DND-41 (cell line): ENCODE results near the gene MTA1.

Source experiments
- ATAC-seq: fragments of 200-7000 bp; cut with Tn5 transposase; 3 replicates; pipeline ENCODE4 v1.9.1; 2021; ENCODE audit warnings: low read depth; ENCODE audit not compliant: insufficient read depth
- DNase-seq: peaks from one replicate; pipeline ENCODE4 v3.0.0-alpha.2; 2020
- H2AFZ ChIP-seq: 2 replicates; pipeline ENCODE4 v1.6.0; 2012; ENCODE audit warnings: low read depth, low read length
- H3K27ac ChIP-seq: 2 replicates; pipeline ENCODE4 v1.5.1; 2012; ENCODE audit warnings: low read length, inconsistent platforms
- H3K27me3 ChIP-seq: fragments of 200-600 bp; sonication (generic); 2 replicates; pipeline ENCODE4 v1.6.0; 2012; ENCODE audit warnings: low read length, mild to moderate bottlenecking, inconsistent platforms; ENCODE audit not compliant: insufficient read depth, poor library complexity
- H3K36me3 ChIP-seq: 2 replicates; pipeline ENCODE4 v1.5.1; 2012; ENCODE audit warnings: low read length, inconsistent platforms; ENCODE audit not compliant: insufficient read depth
- H3K4me1 ChIP-seq: 2 replicates; pipeline ENCODE4 v1.5.1; 2012; ENCODE audit warnings: mild to moderate bottlenecking, low read length; ENCODE audit not compliant: insufficient read depth
- H3K4me2 ChIP-seq: 2 replicates; pipeline ENCODE4 v1.6.0; 2012; ENCODE audit warnings: mild to moderate bottlenecking, moderate library complexity, low read length, inconsistent platforms; ENCODE audit not compliant: insufficient read depth
- H3K4me3 ChIP-seq, 2 experiments: fragments of 200-600 bp in 1 of 2; shearing (Covaris generic) in 1 of 2; 2 replicates each; pipeline ENCODE4 v1.5.1; 2012 to 2016; ENCODE audit warnings: inconsistent platforms in 2 of 2, low read length in 2 of 2, mild to moderate bottlenecking in 2 of 2, low read depth in 1 of 2, moderate library complexity in 1 of 2
- H3K79me2 ChIP-seq: 2 replicates; pipeline ENCODE4 v1.6.0; 2012; ENCODE audit warnings: low read length, inconsistent platforms; ENCODE audit not compliant: insufficient read depth
- H3K9ac ChIP-seq: 2 replicates; pipeline ENCODE4 v1.6.0; 2012; ENCODE audit warnings: low read depth, mild to moderate bottlenecking, inconsistent platforms, low read length, moderate library complexity
- H3K9me3 ChIP-seq: 2 replicates; pipeline ENCODE4 v1.5.1; 2012; ENCODE audit warnings: low read length, moderate library complexity, mild to moderate bottlenecking, inconsistent platforms; ENCODE audit not compliant: insufficient read depth, severe bottlenecking
- H4K20me1 ChIP-seq: 2 replicates; pipeline ENCODE4 v1.6.0; 2012; ENCODE audit warnings: low read length; ENCODE audit not compliant: insufficient read depth
- CTCF ChIP-seq: IDR thresholded peaks from 2 replicates; pipeline ENCODE4 v1.5.1; 2012; ENCODE audit warnings: borderline replicate concordance, low read length, moderate library complexity, mild to moderate bottlenecking; ENCODE audit not compliant: poor library complexity, severe bottlenecking; ENCODE audit errors: extremely low read depth
- EZH2 ChIP-seq: IDR thresholded peaks from 3 replicates; pipeline ENCODE4 v1.6.1; 2012; ENCODE audit warnings: borderline replicate concordance, low read depth, mild to moderate bottlenecking, moderate library complexity, low read length, inconsistent platforms; ENCODE audit not compliant: severe bottlenecking

Gene MTA1

GRCh38 chr14:105503935-105504692 is 84.5 kb downstream of the MTA1 start:
- no peak overlapping the region for H3K9ac ChIP-seq
- H2AFZ ChIP-seq: no peak overlapping the region
- DNase-seq: no peak
- no peaks in the 10 kb centered on the region for H3K79me2 ChIP-seq
- H4K20me1 ChIP-seq: peaks cover 16% of the 10 kb centered on the region
- H3K9me3 ChIP-seq: no peaks in the 10 kb centered on the region
- no peak for ATAC-seq
- H3K36me3 ChIP-seq: peaks cover 2% of the 10 kb centered on the region; the same call in 1 of the 2 replicates
- H3K4me1 ChIP-seq: no peaks in the 10 kb centered on the region
- H3K27ac ChIP-seq: no peak overlapping the region
- no peak for TF ChIP-seq EZH2
- TF ChIP-seq CTCF: no peak
- peaks cover 7% of the 10 kb centered on the region for H3K27me3 ChIP-seq
- H3K4me3 ChIP-seq: no peak overlapping the region
- H3K4me2 ChIP-seq: no peak overlapping the region

GRCh38 chr14:105505101-105505500 is 85.5 kb downstream of the MTA1 start:
- DNase-seq (no peak), ATAC-seq (no peak)
- Histone ChIP-seq H4K20me1 (peaks cover 10% of the 10 kb centered on the region), H3K27ac (no peak overlapping the region), H3K9ac (no peak overlapping the region), H3K36me3 (no peaks in the 10 kb centered on the region), H3K4me3 (no peak overlapping the region), H3K4me2 (no peak overlapping the region), H3K79me2 (no peaks in the 10 kb centered on the region), H3K9me3 (no peaks in the 10 kb centered on the region), H2AFZ (no peak overlapping the region), H3K4me1 (no peaks in the 10 kb centered on the region), H3K27me3 (peaks cover 7% of the 10 kb centered on the region)
- TF ChIP-seq CTCF (no peak), EZH2 (no peak)

GRCh38 chr14:105507247-105507646 is 87.6 kb downstream of the MTA1 start:
- Histone ChIP-seq H3K27ac (no peak overlapping the region), H3K9me3 (no peaks in the 10 kb centered on the region), H3K4me2 (no peak overlapping the region), H3K79me2 (no peaks in the 10 kb centered on the region), H3K9ac (no peak overlapping the region), H3K4me1 (no peaks in the 10 kb centered on the region), H3K27me3 (peaks cover 7% of the 10 kb centered on the region), H3K4me3 (no peak overlapping the region), H4K20me1 (peaks cover 3% of the 10 kb centered on the region), H2AFZ (no peak overlapping the region), H3K36me3 (no peaks in the 10 kb centered on the region)
- ATAC-seq (no peak), DNase-seq (no peak)
- TF ChIP-seq CTCF: no peak
- no peak for TF ChIP-seq EZH2
